GM19035 (cell line): ENCODE data around the gene SHISA6.

Experiments used
- ATAC-seq: cut with Tn5 transposase; IDR thresholded peaks from one replicate; pipeline ENCODE4 v1.9.1; 2021; ENCODE audit not compliant: unreplicated experiment

Gene SHISA6

GRCh38 chr17:11340803-11341202 lies 99.8 kb downstream of the SHISA6 start:
- no peak for ATAC-seq

GRCh38 chr17:11342138-11342537 lies 101.1 kb downstream of the SHISA6 start:
- ATAC-seq, result no peak

DNA sequence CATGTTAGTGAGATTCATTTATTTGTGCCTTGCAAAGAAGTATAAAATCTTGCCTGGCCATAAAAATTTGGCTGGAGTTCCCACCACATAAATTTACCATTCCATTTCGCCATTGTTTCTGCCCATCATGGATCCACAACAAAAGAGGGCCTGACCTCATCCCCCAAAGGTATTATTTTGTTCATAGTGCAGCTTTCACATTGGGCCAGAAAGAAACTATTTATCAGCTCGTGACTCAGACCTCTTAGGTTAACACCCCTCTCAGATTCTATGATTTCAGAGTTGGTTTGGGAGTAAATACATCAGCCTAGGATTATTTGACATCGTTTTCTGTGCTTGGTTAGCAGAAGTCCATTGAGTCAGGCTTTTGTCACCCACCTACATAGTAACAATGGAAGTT lies 108.1 kb downstream of the SHISA6 start:
- no peak for ATAC-seq

DNA sequence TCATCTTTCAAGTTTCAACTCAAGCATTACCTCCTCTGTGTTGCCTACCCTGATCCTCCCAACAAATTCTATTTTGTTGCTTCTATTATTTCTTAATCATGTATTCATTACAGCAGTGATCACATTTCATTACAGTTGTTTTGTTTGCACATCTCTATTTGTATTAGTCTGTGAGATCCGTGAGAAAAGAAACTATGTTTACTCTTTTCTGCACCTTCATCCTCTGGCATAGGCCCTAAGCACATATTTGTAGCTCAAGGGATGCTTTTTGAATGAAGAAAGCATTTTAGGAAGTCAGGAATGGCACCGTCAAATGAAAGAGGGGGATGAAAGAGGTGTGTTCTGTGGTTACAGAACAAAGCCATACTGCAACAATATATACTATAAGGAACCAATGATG lies 110.5 kb downstream of the SHISA6 start:
- no peak for ATAC-seq

GRCh38 chr17:11353601-11354000 lies 112.6 kb downstream of the SHISA6 start:
- no peak for ATAC-seq

GRCh38 chr17:11356371-11356770 lies 115.4 kb downstream of the SHISA6 start:
- ATAC-seq, result no peak

- no peak for ATAC-seq
Measured at GRCh38 chr17:11363565-11364117, 122.6 kb downstream of the SHISA6 start.

GRCh38 chr17:11366272-11366850 lies 125.3 kb downstream of the SHISA6 start:
- no peak for ATAC-seq

GRCh38 chr17:11369575-11369974 lies 128.6 kb downstream of the SHISA6 start:
- no peak for ATAC-seq

- ATAC-seq, result no peak
Measured at GRCh38 chr17:11372692-11373091, 131.7 kb downstream of the SHISA6 start.

- ATAC-seq, result no peak
Measured at GRCh38 chr17:11378506-11378905, 137.5 kb downstream of the SHISA6 start.

DNA sequence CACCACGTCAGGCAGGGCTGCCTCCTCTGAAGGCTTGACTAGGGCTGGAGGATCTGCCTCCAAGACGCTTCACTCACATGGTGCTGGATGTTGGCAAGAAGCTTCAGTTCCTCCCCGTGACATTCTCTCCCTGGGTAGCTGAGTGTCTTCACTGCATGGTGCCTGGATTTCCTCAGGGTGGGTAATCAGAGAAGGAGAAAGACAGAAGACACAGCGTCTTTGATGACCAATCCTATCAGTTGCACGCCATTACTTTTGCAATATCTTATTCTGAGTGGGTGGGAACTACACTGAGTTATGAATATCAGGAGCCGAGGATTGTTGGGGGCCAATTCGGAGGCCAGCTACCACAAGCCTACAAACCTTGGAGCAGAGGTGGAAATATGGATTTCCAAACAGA lies 139.7 kb downstream of the SHISA6 start:
- ATAC-seq, result no peak

DNA sequence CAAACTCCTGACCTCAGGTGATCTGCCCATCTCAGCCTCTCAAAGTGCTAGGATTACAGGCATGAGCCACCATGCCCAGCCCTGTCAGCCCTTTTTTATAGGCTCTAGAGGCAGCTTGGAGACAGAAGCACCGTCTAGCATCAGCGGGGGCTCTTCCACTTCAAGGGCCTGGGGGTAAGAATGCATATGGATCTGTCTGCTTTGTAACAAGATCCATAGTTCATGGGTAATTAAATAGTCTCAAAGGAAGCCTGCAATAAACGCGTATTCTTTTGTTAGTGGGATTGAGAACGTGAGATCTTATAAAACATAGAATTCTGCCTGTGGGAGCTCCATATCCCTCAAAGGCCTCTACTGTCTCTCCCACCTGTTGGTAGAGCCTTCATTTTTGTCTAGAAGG lies 142.1 kb downstream of the SHISA6 start:
- ATAC-seq, result no peak

DNA sequence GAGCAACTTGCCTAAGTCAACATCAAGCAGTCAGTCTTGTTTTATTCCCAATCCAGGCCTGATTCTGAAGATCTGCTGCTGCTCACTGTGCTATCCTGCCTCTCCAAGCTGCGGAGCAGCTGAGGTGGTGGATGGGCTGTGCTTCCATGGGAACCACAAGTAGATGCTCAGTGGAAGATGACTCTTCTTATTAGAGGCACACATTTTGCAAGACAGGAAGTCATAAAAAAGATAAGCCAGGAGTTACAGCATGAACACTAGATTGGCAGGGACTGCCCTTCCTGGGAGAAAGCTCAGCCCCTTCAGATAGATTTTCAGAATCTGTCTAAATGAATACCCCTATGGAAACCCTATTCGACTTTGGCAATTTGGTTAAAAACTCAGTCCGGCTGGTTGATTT lies 143.1 kb downstream of the SHISA6 start:
- ATAC-seq, result no peak

DNA sequence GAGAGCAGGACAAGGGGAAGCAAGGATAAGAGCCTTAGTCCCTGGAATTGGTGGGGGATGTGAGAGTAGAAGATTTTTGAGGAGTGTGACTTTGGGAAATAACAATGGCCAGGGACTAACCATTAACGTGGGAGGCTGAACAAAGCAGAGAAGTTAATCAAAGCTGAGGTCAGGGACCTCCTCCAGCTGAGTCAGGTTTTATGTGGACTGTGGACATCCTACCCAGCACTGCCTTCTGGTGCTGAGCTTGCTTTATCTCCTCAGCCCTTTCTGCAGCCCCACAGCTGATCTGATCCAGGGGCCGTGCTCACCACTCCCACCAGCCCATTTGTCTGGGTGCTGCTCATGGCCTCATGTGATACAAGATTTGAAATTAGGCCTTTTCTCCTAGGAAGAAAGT lies 146.6 kb downstream of the SHISA6 start:
- ATAC-seq, result no peak

GRCh38 chr17:11388054-11388453 lies 147.0 kb downstream of the SHISA6 start:
- no peak for ATAC-seq

DNA sequence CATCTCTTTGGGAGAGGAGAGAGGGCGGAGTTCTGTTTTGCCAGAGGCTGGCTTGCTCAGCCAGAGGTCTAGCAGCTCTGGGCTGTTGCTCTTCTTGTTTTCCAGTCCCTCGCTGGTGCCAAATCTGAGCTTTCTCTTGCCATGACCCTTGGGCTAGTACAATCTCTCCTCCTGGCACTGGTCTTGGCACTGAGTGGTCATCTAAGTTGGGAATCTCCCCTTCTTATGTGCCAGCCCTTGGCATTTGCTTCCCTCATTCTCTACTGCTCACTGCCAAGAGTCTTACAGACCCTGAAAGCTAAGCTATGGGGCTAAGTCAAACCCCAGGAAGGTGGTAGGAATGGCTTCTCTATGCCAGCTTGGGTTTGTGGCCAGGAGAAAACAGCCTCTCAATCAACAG lies 148.6 kb downstream of the SHISA6 start:
- ATAC-seq, result no peak

DNA sequence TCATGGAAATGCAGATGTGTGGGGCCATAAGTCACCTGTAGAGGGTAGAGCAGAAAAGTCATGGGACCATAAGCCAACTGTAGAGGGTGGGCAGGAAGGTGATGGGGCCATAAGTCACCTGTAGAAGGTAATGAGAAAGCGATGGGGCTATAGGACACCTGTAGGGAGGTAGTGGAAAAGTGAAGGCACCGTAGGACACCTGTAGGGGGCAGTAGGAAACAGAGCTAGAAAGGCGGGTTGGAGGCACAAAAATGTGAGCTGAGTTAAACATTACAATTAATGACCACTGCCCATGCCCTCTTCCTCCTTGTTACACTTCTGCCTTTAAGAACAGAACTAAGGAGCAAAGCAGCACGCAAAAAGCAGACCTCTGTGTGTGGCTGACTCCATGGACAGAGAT lies 150.1 kb downstream of the SHISA6 start:
- no peak for ATAC-seq

DNA sequence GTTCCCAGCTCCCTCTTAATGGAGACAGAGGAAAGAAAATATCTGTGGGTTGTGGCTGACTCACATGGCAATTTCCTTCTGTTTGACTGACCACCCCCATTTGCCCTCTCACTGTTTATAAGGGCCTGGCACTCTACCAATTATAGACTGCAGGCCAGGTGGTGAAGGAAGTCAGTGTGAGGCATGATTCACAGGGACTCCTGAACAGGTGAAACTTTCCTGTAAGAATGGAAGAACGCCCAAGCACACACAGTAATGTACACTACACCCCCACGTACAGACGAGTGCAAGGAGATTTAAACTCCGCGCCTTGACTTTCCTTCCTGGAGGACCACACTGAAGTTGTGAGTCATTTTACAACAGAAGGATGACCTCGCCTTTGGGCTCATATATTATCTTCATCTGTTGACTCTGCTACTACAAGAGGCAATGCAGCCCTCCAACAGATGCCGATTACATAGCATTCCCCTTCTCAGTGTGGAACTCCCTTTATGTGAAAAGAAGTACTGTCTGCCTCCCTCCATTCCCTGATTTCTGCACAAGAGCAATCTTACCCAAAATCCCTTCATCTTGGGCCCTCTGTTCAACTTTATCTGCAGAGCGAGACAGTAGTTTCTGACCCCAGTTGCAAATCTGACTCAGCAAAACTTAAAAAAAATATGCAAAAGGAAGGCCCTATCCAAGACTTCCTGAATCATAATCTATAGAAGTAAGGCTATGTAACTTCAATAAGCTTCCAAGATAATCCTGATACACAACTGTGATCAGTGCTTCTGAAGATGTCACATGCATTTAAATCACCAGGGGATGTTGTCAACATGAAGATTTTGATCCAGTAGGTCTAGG lies 163.6 kb downstream of the SHISA6 start:
- ATAC-seq, result no peak

GRCh38 chr17:11406716-11407115 lies 165.7 kb downstream of the SHISA6 start:
- ATAC-seq, result no peak

DNA sequence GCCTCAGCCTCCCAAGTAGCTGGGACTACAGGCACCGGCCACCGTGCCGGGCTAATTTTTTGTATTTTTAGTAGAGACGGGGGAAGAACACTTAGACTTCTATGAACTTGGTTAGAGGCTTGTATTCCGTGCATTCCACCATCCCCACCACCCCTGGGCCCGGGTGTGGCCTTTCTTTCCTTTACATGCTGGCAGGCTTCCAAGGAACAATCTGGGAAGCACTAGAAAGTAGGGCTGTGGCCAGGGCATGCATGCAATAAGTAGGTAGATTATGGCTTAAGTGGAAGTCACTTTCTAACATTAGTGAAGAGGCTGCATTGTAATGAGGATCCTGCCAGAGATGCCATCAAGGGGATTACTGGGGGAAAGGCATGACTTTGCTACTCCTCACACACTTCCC lies 171.6 kb downstream of the SHISA6 start:
- ATAC-seq, result no peak

GRCh38 chr17:11418342-11418741 lies 177.3 kb downstream of the SHISA6 start:
- no peak for ATAC-seq
